Stomach (tissue), 4 donors: ENCODE results near the gene STK11IP.

ENCODE experiments used
- EP300 ChIP-seq: sonication (generic); formaldehyde crosslinking; IDR thresholded peaks from one replicate; pipeline ENCODE4 v1.6.1; 2017; ENCODE audit warnings: antibody characterized with exemption
- POLR2A ChIP-seq, 4 donors: fragments of 450-650 bp; IDR thresholded peaks; one replicate each; pipeline ENCODE4 v1.6.1; 2016; ENCODE audit warnings: antibody characterized with exemption in 4 of 4, control low read depth in 2 of 4, mild to moderate bottlenecking in 1 of 4, moderate library complexity in 1 of 4
- POLR2AphosphoS5 ChIP-seq, 3 donors: sonication (generic); formaldehyde crosslinking; IDR thresholded peaks; one replicate each; pipeline ENCODE4 v1.6.1; 2016; ENCODE audit warnings: antibody characterized with exemption in 3 of 3
- TF ChIP-seq, protein P1 (sequence below), 7 experiments: fragments of 450-650 bp in 4 of 7; fragments of 200-600 bp in 3 of 7; sonication (generic) in 3 of 7; IDR thresholded peaks; one replicate each; pipeline ENCODE4 v1.5.1; 2016 to 2019; ENCODE audit warnings: antibody characterized with exemption in 7 of 7, control low read depth in 2 of 7, mild to moderate bottlenecking in 1 of 7

DNA sequence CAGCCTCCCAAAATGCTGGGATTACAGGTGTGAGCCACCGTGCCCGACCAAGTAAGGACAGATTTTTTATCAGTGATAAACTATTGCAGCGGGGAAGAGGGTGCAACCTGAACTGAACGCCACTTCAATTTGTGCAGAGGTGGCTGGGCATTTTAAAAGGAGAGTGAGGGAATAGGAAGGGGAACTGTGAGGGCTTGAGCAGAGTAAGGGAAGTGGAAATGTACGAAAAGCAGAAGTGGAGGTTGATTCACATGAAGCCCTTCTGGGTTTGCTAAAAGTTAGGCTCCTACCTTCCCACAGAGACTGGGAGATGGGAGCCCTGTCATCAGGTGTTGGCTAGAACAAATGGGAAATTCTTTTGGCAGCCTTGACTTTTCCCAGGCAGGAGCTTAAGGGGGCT lies 6.1 kb downstream of the STK11IP start:
- TF ChIP-seq POLR2A (IDR thresholded peaks at IDR 0.05): no peak
- TF ChIP-seq, protein P1, sequence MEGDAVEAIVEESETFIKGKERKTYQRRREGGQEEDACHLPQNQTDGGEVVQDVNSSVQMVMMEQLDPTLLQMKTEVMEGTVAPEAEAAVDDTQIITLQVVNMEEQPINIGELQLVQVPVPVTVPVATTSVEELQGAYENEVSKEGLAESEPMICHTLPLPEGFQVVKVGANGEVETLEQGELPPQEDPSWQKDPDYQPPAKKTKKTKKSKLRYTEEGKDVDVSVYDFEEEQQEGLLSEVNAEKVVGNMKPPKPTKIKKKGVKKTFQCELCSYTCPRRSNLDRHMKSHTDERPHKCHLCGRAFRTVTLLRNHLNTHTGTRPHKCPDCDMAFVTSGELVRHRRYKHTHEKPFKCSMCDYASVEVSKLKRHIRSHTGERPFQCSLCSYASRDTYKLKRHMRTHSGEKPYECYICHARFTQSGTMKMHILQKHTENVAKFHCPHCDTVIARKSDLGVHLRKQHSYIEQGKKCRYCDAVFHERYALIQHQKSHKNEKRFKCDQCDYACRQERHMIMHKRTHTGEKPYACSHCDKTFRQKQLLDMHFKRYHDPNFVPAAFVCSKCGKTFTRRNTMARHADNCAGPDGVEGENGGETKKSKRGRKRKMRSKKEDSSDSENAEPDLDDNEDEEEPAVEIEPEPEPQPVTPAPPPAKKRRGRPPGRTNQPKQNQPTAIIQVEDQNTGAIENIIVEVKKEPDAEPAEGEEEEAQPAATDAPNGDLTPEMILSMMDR (IDR thresholded peaks at IDR 0.05): no peak
- TF ChIP-seq POLR2AphosphoS5 (IDR thresholded peaks at IDR 0.05): no peak
- TF ChIP-seq EP300: no peak
